Heart right ventricle (tissue), 16 donors: ENCODE measurements around the gene CHRM1. TPM values are rescaled to one million over a fixed set of nuclear protein-coding genes. Genes with fewer than 3 reads are reported as not detected.

Source experiments
- ATAC-seq, 8 donors: fragments of 200-7000 bp; cut with Tn5 transposase; one replicate each; pipeline ENCODE4 v1.9.1; 2020; ENCODE audit warnings: mild to moderate bottlenecking in 8 of 8, moderate library complexity in 8 of 8, moderate number of reproducible peaks in 1 of 8
- DNase-seq, 2 donors: peaks; one replicate each; pipeline ENCODE4 v3.0.0-alpha.2; 2020
- H3K27ac ChIP-seq, 10 donors: fragments of 200-600 bp; sonication (generic) in 2 of 10; one replicate each; pipeline versions ENCODE4 v1.5.0 to v1.8.0; 2020 to 2022; ENCODE audit warnings: mild to moderate bottlenecking in 3 of 10
- H3K27me3 ChIP-seq, 7 donors: fragments of 200-600 bp; one replicate each; pipeline ENCODE4 v1.8.0; 2021 to 2022; ENCODE audit warnings: mild to moderate bottlenecking in 2 of 7
- H3K36me3 ChIP-seq, 9 donors: fragments of 200-600 bp; sonication (generic) in 1 of 9; one replicate each; pipeline versions ENCODE4 v1.5.0 to v1.8.0; 2020 to 2022; ENCODE audit warnings: mild to moderate bottlenecking in 2 of 9
- H3K4me1 ChIP-seq, 9 donors: fragments of 200-600 bp; sonication (generic) in 1 of 9; one replicate each; pipeline versions ENCODE4 v1.5.0 to v1.8.0; 2020 to 2022; ENCODE audit warnings: mild to moderate bottlenecking in 4 of 9
- H3K4me3 ChIP-seq, 10 donors: fragments of 200-600 bp; sonication (generic) in 2 of 10; one replicate each; pipeline versions ENCODE4 v1.5.0 to v1.8.0; 2020 to 2022; ENCODE audit warnings: mild to moderate bottlenecking in 7 of 10, moderate library complexity in 2 of 10
- H3K9me3 ChIP-seq, 11 donors: fragments of 200-600 bp in 10 of 11; sonication (generic) in 2 of 11; one replicate each; pipeline versions ENCODE4 v1.5.0 to v1.8.0; 2013 to 2022; ENCODE audit warnings: mild to moderate bottlenecking in 2 of 11, control low read depth in 1 of 11, moderate library complexity in 1 of 11
- WGBS, 2 donors: extraction: QIAGEN DNeasy Blood & Tissue Kit; methylation state at CpG; one replicate each; pipeline ENCODE4 v1.1.7; 2013; ENCODE audit warnings: inconsistent platforms in 1 of 2; 5-methylcytosine and 5-hydroxymethylcytosine counted together
- intact Hi-C, 10 donors: fragments of 100-400 bp; cut with DNase I; formaldehyde crosslinking; loops; one replicate each; pipeline versions ENCODE4 v1.11.1 to v1.14.2; 2022
- polyA plus RNA-seq, 2 donors: library from polyadenylated mRNA; stranded (reverse); fragments of 200-250 nt; gene quantifications; one replicate each; pipeline ENCODE4 v1.2.3, GENCODE V29; 2013
- total RNA-seq, 10 donors: library from RNA; stranded (reverse); fragmentation: NEBNext Ultra II Directional in 3 of 10; extraction: Animal tissue kit (Norgen Biotek cat#: 25700) in 3 of 10; gene quantifications; one replicate each; pipeline versions ENCODE4 v1.2.1 to v1.2.4, GENCODE V29; 2021 to 2023
- TF ChIP-seq, protein P1 (sequence below), 9 donors: fragments of 200-600 bp; sonication (generic) in 2 of 9; IDR thresholded peaks; one replicate each; pipeline versions ENCODE4 v1.5.0 to v1.8.0; 2021 to 2022; ENCODE audit warnings: antibody characterized with exemption in 9 of 9, mild to moderate bottlenecking in 5 of 9, moderate library complexity in 1 of 9
- donor health status: Arrhythmogenic right ventricular cardiomyopathy.
- donor health status: ischemic (EF 13 %, LVEDD 7.1; RV severe dilation, severe dysfunction).
- donor health status: healthy with polysubstance abuse.
- donor health status: DM: no; HTN: yes; CAD: no.
- donor health status: DM: no; HTN: no; CAD: no.
- donor health status: ischemic (EF 25% LVEDD 6.9; RV normal size, moderate dysfunction).
- donor health status: ischemic (EF 25% LVEDD 5.7; RV mildly dilated, moderate dysfunction).
- donor health status: healthy.
- donor health status: DM: yes; HTN: yes; CAD: no.
- donor health status: Ischemic cardiomyopathy.
- donor health status: ischemic (EF 35%, LVEDD 5.7; RV mildly dilated, moderate dysfunction).
- donor health status: nonischemic (EF 11% LVEDD 7.7; RV severe dilation, severe dysfunction).
- donor health status: DM: yes; HTN: yes; CAD: no.
- donor health status: PGD.
- donor health status: ischemic (EF 29% LVEDD 5.4; RV normal size, mild dysfunction).
- donor health status: nonischemic (EF 23%, LVEDD 6.1; RV moderate dilation, normal function).

CHRM1 gene
- total and polyA plus RNA-seq, 12 donors = not detected

GRCh38 chr11:62925308-62925707, 4.1 kb upstream of the CHRM1 start:
- H3K4me3 ChIP-seq = peak overlapping the region in 7 of 10 donors; percentile 34 to 66 (median 52)
- no peaks in the 10 kb centered on the region for H3K36me3 ChIP-seq
- intact Hi-C loops = no loop called here
- H3K27me3 ChIP-seq = peaks cover 0 to 94% (median 67%) of the 10 kb centered on the region in 7 donors
- DNase-seq (no peak), ATAC-seq (no peak)
- H3K4me1 ChIP-seq = peaks cover 6 to 50% (median 30%) of the 10 kb centered on the region in 9 donors
- TF ChIP-seq, protein P1, sequence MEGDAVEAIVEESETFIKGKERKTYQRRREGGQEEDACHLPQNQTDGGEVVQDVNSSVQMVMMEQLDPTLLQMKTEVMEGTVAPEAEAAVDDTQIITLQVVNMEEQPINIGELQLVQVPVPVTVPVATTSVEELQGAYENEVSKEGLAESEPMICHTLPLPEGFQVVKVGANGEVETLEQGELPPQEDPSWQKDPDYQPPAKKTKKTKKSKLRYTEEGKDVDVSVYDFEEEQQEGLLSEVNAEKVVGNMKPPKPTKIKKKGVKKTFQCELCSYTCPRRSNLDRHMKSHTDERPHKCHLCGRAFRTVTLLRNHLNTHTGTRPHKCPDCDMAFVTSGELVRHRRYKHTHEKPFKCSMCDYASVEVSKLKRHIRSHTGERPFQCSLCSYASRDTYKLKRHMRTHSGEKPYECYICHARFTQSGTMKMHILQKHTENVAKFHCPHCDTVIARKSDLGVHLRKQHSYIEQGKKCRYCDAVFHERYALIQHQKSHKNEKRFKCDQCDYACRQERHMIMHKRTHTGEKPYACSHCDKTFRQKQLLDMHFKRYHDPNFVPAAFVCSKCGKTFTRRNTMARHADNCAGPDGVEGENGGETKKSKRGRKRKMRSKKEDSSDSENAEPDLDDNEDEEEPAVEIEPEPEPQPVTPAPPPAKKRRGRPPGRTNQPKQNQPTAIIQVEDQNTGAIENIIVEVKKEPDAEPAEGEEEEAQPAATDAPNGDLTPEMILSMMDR (IDR thresholded peaks at IDR 0.05) = no peak
- no peaks in the 10 kb centered on the region for H3K9me3 ChIP-seq
- 39 to 45% methylated on average over 14 of the region's 14 CpGs for WGBS, 2 donors
- no peak overlapping the region for H3K27ac ChIP-seq

GRCh38 chr11:62923601-62924411, 2.6 kb upstream of the CHRM1 start:
- TF ChIP-seq, protein P1 (IDR thresholded peaks at IDR 0.05) = no peak
- ATAC-seq (peak in 1 of 8 donors; percentile 37), DNase-seq (no peak)
- Histone ChIP-seq H3K4me1 (peaks cover 6 to 45% (median 30%) of the 10 kb centered on the region in 9 donors), H3K4me3 (peak overlapping the region in 9 of 10 donors; percentile 1 to 42 (median 29)), H3K27me3 (peaks cover 0 to 82% (median 67%) of the 10 kb centered on the region in 7 donors), H3K27ac (no peak overlapping the region), H3K36me3 (no peaks in the 10 kb centered on the region), H3K9me3 (no peaks in the 10 kb centered on the region)
- intact Hi-C loops = no loop called here
- WGBS, 2 donors = 3 to 6% methylated on average over 52 of the region's 52 CpGs

GRCh38 chr11:62922653-62923431, 1.7 kb upstream of the CHRM1 start:
- 39 to 40% methylated on average over 24 of the region's 24 CpGs for WGBS, 2 donors
- TF ChIP-seq, protein P1 (IDR thresholded peaks at IDR 0.05) = peak in 7 of 9 donors; percentile 14 to 39 (median 23)
- no peak for DNase-seq
- ATAC-seq = no peak
- H3K4me1 ChIP-seq = peaks cover 6 to 45% (median 30%) of the 10 kb centered on the region in 9 donors
- no peaks in the 10 kb centered on the region for H3K9me3 ChIP-seq
- no peak overlapping the region for H3K27ac ChIP-seq
- intact Hi-C loops = no loop called here
- no peaks in the 10 kb centered on the region for H3K36me3 ChIP-seq
- peak overlapping the region in 3 of 10 donors; percentile 31 to 42 (median 32) for H3K4me3 ChIP-seq
- H3K27me3 ChIP-seq = peaks cover 0 to 76% (median 67%) of the 10 kb centered on the region in 7 donors

GRCh38 chr11:62922189-62922589, 1.0 kb upstream of the CHRM1 start:
- H3K36me3 ChIP-seq = no peaks in the 10 kb centered on the region
- no peaks in the 10 kb centered on the region for H3K9me3 ChIP-seq
- H3K4me1 ChIP-seq = peaks cover 6 to 45% (median 30%) of the 10 kb centered on the region in 9 donors
- DNase-seq (no peak), ATAC-seq (no peak)
- TF ChIP-seq, protein P1 (IDR thresholded peaks at IDR 0.05) = no peak
- no peak overlapping the region for H3K27ac ChIP-seq
- 63% methylated on average over 4 of the region's 4 CpGs for WGBS, 2 donors
- intact Hi-C loops = no loop called here
- H3K27me3 ChIP-seq = peaks cover 0 to 70% (median 60%) of the 10 kb centered on the region in 7 donors
- no peak overlapping the region for H3K4me3 ChIP-seq
